ENCODE data around the gene STK32C. TPM values are rescaled to one million over a fixed set of nuclear protein-coding genes. Genes with fewer than 3 reads are reported as not detected.

The STK32C gene
- 16.5 and 20.0 TPM in 2 replicates for total RNA-seq (2021)
- Bru-seq, nascent RNA, result percentile 48 among the genes with signal in this experiment
- BruChase-seq, experiment 1, labeled RNA remaining after a 2-hour chase, result percentile 42 among the genes with signal in this experiment
- BruChase-seq, experiment 2, labeled RNA remaining after a 6-hour chase, result percentile 47 among the genes with signal in this experiment
- long read RNA-seq, partial matches to known transcripts, result 0 of 40 reads
- long read RNA-seq, other reads (novel, unspliced or antisense), result 33 of 40 reads

GRCh38 chr10:132307823-132308586 lies at the start of gene STK32C:
STK32C (minus strand) TSS chr10:132307950; CDS start chr10:132307833, 117 bp downstream.
- Histone ChIP-seq H3K27ac (ENCODE audit: low read depth, low read length, poor library complexity, severe bottlenecking) (no peak within 1 kb of the TSS), H3K36me3 (ENCODE audit: insufficient read depth, low read length, poor library complexity, severe bottlenecking) (no peaks in the 10 kb centered on the region), H3K4me1 (ENCODE audit: insufficient read depth, low read length, poor library complexity, severe bottlenecking) (peaks cover 6% of the 10 kb centered on the region), H3K9me3 (ENCODE audit: low read depth, low read length, poor library complexity, severe bottlenecking) (peaks cover 5% of the 10 kb centered on the region), H3K4me3 (ENCODE audit: low read depth, low read length, poor library complexity, severe bottlenecking) (peak within 1 kb of the TSS; percentile 58), H3K27me3 (replicated peaks; ENCODE audit: insufficient read depth, low read depth, low read length, poor library complexity) (peaks cover 11% of the 10 kb centered on the region)
- intact Hi-C loops (cut with micrococcal nuclease; ENCODE audit: unreplicated experiment), result no loop called here
- CTCF ChIA-PET, result interaction anchor here (0.6 kb wide), 1 partner anchor 146 kb away, joined by 4 read pairs; no protein-coding TSS in a partner anchor
- no peak for TF ChIP-seq EZH2 (IDR thresholded peaks at IDR 0.05; ENCODE audit: borderline replicate concordance, low read depth, low read length, poor library complexity, severe bottlenecking)
- no peak for TF ChIP-seq CTCF (conservative IDR thresholded peaks at IDR 0.05; ENCODE audit: low read depth, low read length)
- DNase-seq (ENCODE audit: low spot score), result peak; percentile 91
- BruUV-seq (replicated peaks), result no TSS peak
- POLR2A ChIA-PET (ENCODE audit: low non-redundant PET), result no interaction called here

DNA sequence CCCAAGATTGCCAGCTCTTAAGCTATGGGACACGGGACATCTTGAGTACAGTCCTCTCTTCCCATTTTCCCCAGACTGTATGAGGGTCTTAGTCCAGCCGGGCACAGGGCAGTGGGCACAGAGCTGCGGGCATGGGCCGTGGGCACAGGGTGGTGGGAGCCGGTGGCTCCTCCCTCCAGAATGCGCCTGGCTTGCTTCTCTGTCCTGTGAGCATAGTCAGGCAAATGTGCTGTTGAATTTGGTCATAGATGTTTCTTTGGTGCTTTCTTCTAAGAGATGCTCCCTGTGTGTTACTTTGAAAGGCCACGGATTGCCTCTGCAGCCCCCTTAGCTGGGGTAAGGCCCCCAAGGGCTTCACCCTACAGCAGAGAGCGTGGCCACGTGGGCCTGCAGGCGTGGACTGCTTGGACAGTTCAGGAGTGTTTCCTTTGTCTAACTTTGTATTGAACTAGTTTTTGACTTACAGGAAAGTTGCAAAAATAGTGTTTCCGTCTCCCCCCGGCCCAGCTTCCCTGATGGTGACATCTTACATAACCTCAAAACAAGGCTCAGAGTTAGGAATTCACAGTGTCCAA lies 49.0 kb upstream of the STK32C start:
- intact Hi-C loops (cut with micrococcal nuclease; ENCODE audit: unreplicated experiment), result no loop called here

More for the DNA sequence above, 49.0 kb upstream of the STK32C start:
- Histone ChIP-seq H3K4me1 (ENCODE audit: insufficient read depth, low read length, poor library complexity, severe bottlenecking) (no peaks in the 10 kb centered on the region), H3K4me3 (ENCODE audit: low read depth, low read length, poor library complexity, severe bottlenecking) (no peak overlapping the region), H3K9me3 (ENCODE audit: low read depth, low read length, poor library complexity, severe bottlenecking) (no peaks in the 10 kb centered on the region), H3K27me3 (replicated peaks; ENCODE audit: insufficient read depth, low read depth, low read length, poor library complexity) (no peaks in the 10 kb centered on the region), H3K36me3 (ENCODE audit: insufficient read depth, low read length, poor library complexity, severe bottlenecking) (no peaks in the 10 kb centered on the region), H3K27ac (ENCODE audit: low read depth, low read length, poor library complexity, severe bottlenecking) (no peak overlapping the region)
- ChIA-PET CTCF (no interaction called here), POLR2A (ENCODE audit: low non-redundant PET) (no interaction called here)
- no TSS peak for BruUV-seq (replicated peaks)
- no peak for TF ChIP-seq EZH2 (IDR thresholded peaks at IDR 0.05; ENCODE audit: borderline replicate concordance, low read depth, low read length, poor library complexity, severe bottlenecking)
- TF ChIP-seq CTCF (conservative IDR thresholded peaks at IDR 0.05; ENCODE audit: low read depth, low read length), result no peak
- no peak for DNase-seq (ENCODE audit: low spot score)

All from A673 (cell line).